H1 (cell line): ENCODE measurements around the gene VSTM2B. TPM values are rescaled to one million over a fixed set of nuclear protein-coding genes. Genes with fewer than 3 reads are reported as not detected.

ENCODE experiments used
- CTCF ChIA-PET: fragments of 300-600 bp; sonication (Branson Sonifier 250); formaldehyde crosslinking; loops from one replicate; lab custom pipeline; 2021; ENCODE audit not compliant: partially characterized antibody; lab: Charles Lee
- POLR2A ChIA-PET: fragments of 300-600 bp; sonication (Branson Sonifier 250); formaldehyde crosslinking; loops from one replicate; lab custom pipeline; 2021; ENCODE audit warnings: inconsistent platforms; ENCODE audit not compliant: partially characterized antibody; lab: Charles Lee
- DNase-seq, 2 experiments: peaks; one replicate each; pipeline versions ENCODE4 v3.0.0 to v3.0.0-alpha.2; 2010 to 2022; ENCODE audit warnings: low spot score in 2 of 2, low read depth in 1 of 2, mixed read lengths in 1 of 2
- FAIRE-seq: peaks from 2 replicates; lab custom pipeline; 2011; peaks lifted over from hg19 to GRCh38; lab: Jason Lieb, UNC
- H2AFZ ChIP-seq: 2 replicates; pipeline ENCODE4 v1.8.1; 2012; ENCODE audit warnings: low read length, inconsistent platforms
- H2AK5ac ChIP-seq: 2 replicates; pipeline ENCODE4 v1.6.1; 2013; ENCODE audit warnings: low read depth, low read length
- H2BK120ac ChIP-seq: replicated peaks from 2 replicates; pipeline ENCODE3; 2013; ENCODE audit warnings: low read depth, low read length, inconsistent platforms
- H2BK12ac ChIP-seq: 2 replicates; pipeline ENCODE4 v1.6.1; 2013; ENCODE audit warnings: low read depth, low read length
- H2BK15ac ChIP-seq: 2 replicates; pipeline ENCODE4 v1.6.1; 2013; ENCODE audit warnings: low read length
- H2BK20ac ChIP-seq: 2 replicates; pipeline ENCODE4 v1.6.1; 2013; ENCODE audit warnings: low read length
- H2BK5ac ChIP-seq: 2 replicates; pipeline ENCODE4 v1.6.1; 2013; ENCODE audit warnings: low read depth, low read length
- H3K14ac ChIP-seq: 2 replicates; pipeline ENCODE4 v1.6.1; 2013; ENCODE audit warnings: inconsistent platforms; ENCODE audit not compliant: insufficient read length
- H3K18ac ChIP-seq: 2 replicates; pipeline ENCODE4 v1.6.1; 2013; ENCODE audit warnings: low read length; ENCODE audit errors: extremely low read depth
- H3K23ac ChIP-seq: 2 replicates; pipeline ENCODE4 v1.6.1; 2013; ENCODE audit warnings: inconsistent platforms; ENCODE audit not compliant: insufficient read length
- H3K23me2 ChIP-seq: 2 replicates; pipeline ENCODE4 v1.6.1; 2013; ENCODE audit warnings: low read depth, low read length
- H3K27ac ChIP-seq: 2 replicates; pipeline ENCODE4 v1.6.1; 2011; ENCODE audit warnings: low read depth, low read length, inconsistent platforms
- H3K27me3 ChIP-seq, 4 experiments: replicated peaks in 1 of 4; 1 replicate in 1 of 4; 2 replicates in 3 of 4; pipeline versions ENCODE4 v1.6.1 to v1.8.1; 2011 to 2013; ENCODE audit warnings: low read length in 3 of 4, mild to moderate bottlenecking in 3 of 4, inconsistent platforms in 2 of 4, mixed read lengths in 2 of 4, moderate library complexity in 1 of 4; ENCODE audit not compliant: control insufficient read depth in 3 of 4, insufficient read depth in 3 of 4; ENCODE audit errors: extremely low read depth in 1 of 4
- H3K36me3 ChIP-seq, 4 experiments: 2 replicates each; pipeline versions ENCODE4 v1.6.1 to v1.8.1; 2011 to 2013; ENCODE audit warnings: mild to moderate bottlenecking in 4 of 4, low read length in 3 of 4, moderate library complexity in 2 of 4, control low read depth in 1 of 4, inconsistent platforms in 1 of 4; ENCODE audit not compliant: insufficient read depth in 4 of 4, control insufficient read depth in 2 of 4
- H3K4ac ChIP-seq: replicated peaks from 2 replicates; pipeline ENCODE3; 2013; ENCODE audit warnings: low read length, low read depth, mixed read lengths, inconsistent platforms; ENCODE audit not compliant: insufficient read length
- H3K4me1 ChIP-seq, 4 experiments: replicated peaks in 1 of 4; 1 replicate in 1 of 4; 2 replicates in 3 of 4; pipeline versions ENCODE4 v1.6.1 to v1.8.1; 2011 to 2013; ENCODE audit warnings: low read length in 3 of 4, inconsistent platforms in 2 of 4, mixed read lengths in 1 of 4; ENCODE audit not compliant: insufficient read depth in 4 of 4, control insufficient read depth in 3 of 4
- H3K4me2 ChIP-seq, 2 experiments: 2 replicates each; pipeline versions ENCODE4 v1.6.1 to v1.8.1; 2011 to 2013; ENCODE audit warnings: low read depth in 2 of 2, low read length in 2 of 2, control low read depth in 1 of 2, inconsistent platforms in 1 of 2, mild to moderate bottlenecking in 1 of 2; ENCODE audit not compliant: insufficient read depth in 1 of 2
- H3K4me3 ChIP-seq, 4 experiments: fragments of 200-600, 300-600 bp in 1 of 4; sonication (generic), shearing (Covaris generic), sonication (Bioruptor Twin) in 1 of 4; 2 replicates each; pipeline versions ENCODE4 v1.5.1 to v1.8.1; 2011 to 2016; ENCODE audit warnings: low read length in 4 of 4, low read depth in 3 of 4, control low read depth in 2 of 4, inconsistent platforms in 2 of 4, mild to moderate bottlenecking in 2 of 4, mixed read lengths in 1 of 4, moderate library complexity in 1 of 4; ENCODE audit not compliant: insufficient read depth in 2 of 4; ENCODE audit errors: extremely low read depth in 1 of 4
- H3K56ac ChIP-seq: replicated peaks from 2 replicates; pipeline ENCODE3; 2013; ENCODE audit warnings: low read depth, mild to moderate bottlenecking, mixed read lengths, low read length, inconsistent platforms; ENCODE audit not compliant: insufficient read length
- H3K79me1 ChIP-seq: 2 replicates; pipeline ENCODE4 v1.6.1; 2013; ENCODE audit warnings: low read depth, low read length, control low read depth
- H3K79me2 ChIP-seq, 2 experiments: 2 replicates each; pipeline versions ENCODE4 v1.6.1 to v1.8.1; 2012 to 2013; ENCODE audit warnings: low read length in 2 of 2, mild to moderate bottlenecking in 2 of 2, inconsistent platforms in 1 of 2; ENCODE audit not compliant: insufficient read depth in 2 of 2, control insufficient read depth in 1 of 2
- H3K9ac ChIP-seq, 4 experiments: replicated peaks in 1 of 4; 1 replicate in 1 of 4; 2 replicates in 3 of 4; pipeline versions ENCODE4 v1.6.1 to v1.8.1; 2011 to 2013; ENCODE audit warnings: low read depth in 3 of 4, low read length in 3 of 4, control low read depth in 2 of 4, mild to moderate bottlenecking in 2 of 4, moderate library complexity in 2 of 4, inconsistent platforms in 1 of 4; ENCODE audit errors: extremely low read depth in 1 of 4
- H3K9me3 ChIP-seq, 2 experiments: 2 replicates each; pipeline versions ENCODE4 v1.6.1 to v1.8.1; 2012 to 2013; ENCODE audit warnings: mild to moderate bottlenecking in 2 of 2, moderate library complexity in 2 of 2, control low read depth in 1 of 2, inconsistent platforms in 1 of 2, low read depth in 1 of 2, low read length in 1 of 2, mixed read lengths in 1 of 2; ENCODE audit not compliant: insufficient read depth in 2 of 2
- H4K20me1 ChIP-seq, 2 experiments: replicated peaks in 1 of 2; 2 replicates each; pipeline versions ENCODE3 to v1.8.1; 2011 to 2013; ENCODE audit warnings: inconsistent platforms in 2 of 2, low read length in 2 of 2, mild to moderate bottlenecking in 1 of 2; ENCODE audit not compliant: insufficient read depth in 2 of 2, control insufficient read depth in 1 of 2
- H4K5ac ChIP-seq: 2 replicates; pipeline ENCODE4 v1.6.1; 2013; ENCODE audit warnings: low read length, low read depth, mixed read lengths, inconsistent platforms; ENCODE audit not compliant: insufficient read length
- H4K8ac ChIP-seq: 2 replicates; pipeline ENCODE4 v1.8.0; 2013; ENCODE audit warnings: mild to moderate bottlenecking, moderate library complexity, low read length, inconsistent platforms; ENCODE audit not compliant: insufficient read depth; ENCODE audit errors: extremely low read depth
- H4K91ac ChIP-seq: replicated peaks from 2 replicates; pipeline ENCODE3; 2013; ENCODE audit warnings: low read length, mixed read lengths, inconsistent platforms; ENCODE audit not compliant: insufficient read length
- BACH1 ChIP-seq: IDR thresholded peaks from 2 replicates; pipeline ENCODE4 v1.6.1; 2012; ENCODE audit warnings: low read length, improper control_type of control experiment
- CTBP2 ChIP-seq: IDR thresholded peaks from 2 replicates; pipeline ENCODE4 v1.7.0; 2011; ENCODE audit warnings: borderline replicate concordance, mild to moderate bottlenecking, moderate library complexity, mixed read lengths, low read length; ENCODE audit not compliant: insufficient read depth, insufficient read length
- E2F6 ChIP-seq: IDR thresholded peaks from 2 replicates; pipeline ENCODE4 v1.6.1; 2012; ENCODE audit warnings: inconsistent platforms
- HDAC6 ChIP-seq: IDR thresholded peaks from one replicate; pipeline ENCODE4 v1.7.1; 2012; ENCODE audit warnings: low read depth, mild to moderate bottlenecking, inconsistent platforms, low read length, moderate library complexity
- NRF1 ChIP-seq: IDR thresholded peaks from 2 replicates; pipeline ENCODE4 v1.6.1; 2011; ENCODE audit warnings: mild to moderate bottlenecking, low read depth, low read length, improper control_type of control experiment
- PHF8 ChIP-seq: fragments of 200-600 bp; sonication (generic); conservative IDR thresholded peaks from 2 replicates; pipeline ENCODE4 v1.7.1; 2012; ENCODE audit warnings: low read depth, mild to moderate bottlenecking, inconsistent platforms, low read length, moderate library complexity
- RBBP5 ChIP-seq: IDR thresholded peaks from 2 replicates; pipeline ENCODE4 v1.7.1; 2012; ENCODE audit warnings: low read depth, mild to moderate bottlenecking, inconsistent platforms, low read length, moderate library complexity, borderline replicate concordance
- SAP30 ChIP-seq: fragments of 300-600 bp; sonication (generic); IDR thresholded peaks from 2 replicates; pipeline ENCODE4 v1.7.1; 2012; ENCODE audit warnings: low read length, moderate library complexity, mild to moderate bottlenecking, inconsistent platforms; ENCODE audit not compliant: insufficient read depth, insufficient replicate concordance
- WGBS, 2 experiments: shearing (Covaris generic) in 1 of 2; methylation state at CpG; one replicate each; pipeline versions ENCODE4 v1.1.6 to v1.1.7; 2013 to 2015; ENCODE audit warnings: low lambda C conversion rate in 2 of 2, mixed read lengths in 2 of 2, inconsistent platforms in 1 of 2, low coverage in 1 of 2, missing lambda C conversion rate in 1 of 2; ENCODE audit not compliant: insufficient replicate concordance in 2 of 2, insufficient coverage in 1 of 2, insufficient read length in 1 of 2; ENCODE audit errors: extremely low coverage in 1 of 2, missing lambda C conversion rate in 1 of 2; 5-methylcytosine and 5-hydroxymethylcytosine counted together
- polyA plus RNA-seq, 7 experiments: library from polyadenylated mRNA; depleted of rRNA in 3 of 7; stranded (reverse) in 5 of 7; unstranded in 2 of 7; fragments of >200 nt in 5 of 7; fragments of 200-250 nt in 2 of 7; gene quantifications; 1 replicate in 5 of 7; 2 replicates in 1 of 7; 4 replicates in 1 of 7; pipeline versions ENCODE4 v1.2.1 to v1.2.3, GENCODE V29; 2011 to 2013; ENCODE audit warnings: missing spikeins in 2 of 7, mixed read lengths in 2 of 7
- total RNA-seq: library from RNA; stranded (reverse); fragmentation: NEBNext Ultra II Directional; extraction: Animal tissue kit (Norgen Biotek cat#: 25700); gene quantifications from 2 replicates; pipeline ENCODE4 v1.2.1, GENCODE V29; 2021

VSTM2B gene
- total and polyA plus RNA-seq, 2 of the 8 experiments (the other 6 are each of a cell fraction or from before 2014, with no cell fraction given) = 0.82 to 1.5 TPM

GRCh38 chr19:29517946-29518345, 7.8 kb upstream of the VSTM2B start:
- Histone ChIP-seq H3K36me3 (no peaks in the 10 kb centered on the region), H3K27ac (no peak overlapping the region), H2BK120ac (no peak overlapping the region), H2BK12ac (no peak overlapping the region), H3K79me2 (no peaks in the 10 kb centered on the region), H3K79me1 (no peaks in the 10 kb centered on the region), H3K23ac (no peak overlapping the region), H3K27me3 (peaks cover 0 to 3% (median 2%) of the 10 kb centered on the region in 4 experiments; a peak in 5 of 7 replicates), H2BK5ac (no peak overlapping the region), H4K5ac (no peak overlapping the region), H2AK5ac (no peak overlapping the region), H4K20me1 (no peaks in the 10 kb centered on the region), H3K4me3 (no peak overlapping the region), H2BK15ac (no peak overlapping the region), H3K23me2 (peaks cover 2% of the 10 kb centered on the region; the same call in 1 of the 2 replicates), H4K8ac (no peak overlapping the region), H3K9me3 (no peaks in the 10 kb centered on the region), H2AFZ (no peak overlapping the region), H3K56ac (no peak overlapping the region), H3K4me2 (no peak overlapping the region), H3K9ac (no peak overlapping the region), H2BK20ac (no peak overlapping the region), H3K14ac (no peak overlapping the region), H3K18ac (no peak overlapping the region), H4K91ac (no peak overlapping the region), H3K4ac (no peak overlapping the region), H3K4me1 (no peaks in the 10 kb centered on the region; a peak in 1 of 7 replicates)
- POLR2A ChIA-PET = no interaction called here
- CTCF ChIA-PET = no interaction called here
- TF ChIP-seq PHF8 (no peak), SAP30 (no peak), HDAC6 (no peak), RBBP5 (no peak), NRF1 (no peak), CTBP2 (no peak), E2F6 (no peak), BACH1 (no peak)
- DNase-seq (no peak), FAIRE-seq (no peak)
- 91% methylated on average over 4 of the region's 4 CpGs; no CpG with 5 or more reads in 1 of the 2 experiments for WGBS, 2 experiments
